Measurements from ENCODE around the gene GRID1. TPM values are rescaled to one million over a fixed set of nuclear protein-coding genes. Genes with fewer than 3 reads are reported as not detected.
A peak's percentile ranks its signal among the peaks of the same experiment; 100 is the strongest.

GRID1 gene
- total RNA-seq, 1 experiment from 2014 or later = 5.6 TPM

DNA sequence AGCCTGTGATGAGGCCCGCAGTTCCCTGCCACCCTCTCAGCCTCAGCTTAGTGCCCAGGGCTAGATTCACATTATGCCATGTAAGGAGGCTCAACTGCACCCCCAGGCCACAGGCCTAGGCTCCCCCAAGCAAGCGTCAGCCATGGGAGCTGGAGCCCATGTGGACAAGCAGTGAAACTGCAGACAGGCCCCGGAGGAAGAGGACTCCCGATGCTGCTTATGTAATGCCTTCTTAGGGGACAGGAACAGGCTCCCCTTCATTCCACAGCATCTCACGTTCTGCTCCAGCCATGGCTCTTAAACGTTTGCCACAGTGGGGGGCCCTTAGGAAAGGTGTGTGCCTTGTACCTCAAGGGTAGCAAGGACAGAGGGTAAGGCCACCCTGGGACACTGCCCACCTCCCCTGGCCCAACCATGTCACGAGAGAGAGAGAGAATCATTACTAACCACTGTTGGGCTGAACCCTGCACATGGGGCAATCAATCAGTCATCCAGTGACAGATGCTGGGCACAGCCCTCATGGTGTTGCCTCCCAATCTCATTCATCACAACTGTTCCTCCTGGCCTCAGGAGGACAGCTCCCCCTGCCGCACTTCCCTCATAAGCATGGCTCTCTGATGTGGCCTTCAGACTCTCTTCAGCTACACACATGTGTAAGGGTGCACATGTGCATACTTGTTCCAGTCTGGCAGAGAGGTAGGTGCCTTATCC lies 263.0 kb downstream of the GRID1 start:
- RAD21 ChIA-PET (ENCODE audit: low non-redundant PET in 1 of 2, low total read pairs in 2 of 2, uncharacterized antibody in 2 of 2, unreplicated experiment in 2 of 2) = no interaction called here
- H3K27me3 ChIP-seq (ENCODE audit: insufficient read depth, low read length) = no peaks in the 10 kb centered on the region
- POLR2A ChIA-PET = no interaction called here
- ATAC-seq = peak; percentile 45
- no peaks in the 10 kb centered on the region for H3K4me1 ChIP-seq (ENCODE audit: control insufficient read depth in 1 of 2, insufficient read depth in 2 of 2, low read length in 2 of 2)
- H3K9me3 ChIP-seq (ENCODE audit: control insufficient read depth in 1 of 2, insufficient read depth in 1 of 2, low read depth in 1 of 2, low read length in 2 of 2) = no peaks in the 10 kb centered on the region
- H3K9ac ChIP-seq (ENCODE audit: low read length) = no peak overlapping the region
- H3K27ac ChIP-seq (ENCODE audit: low read depth, low read length) = no peak overlapping the region
- H3K4me2 ChIP-seq (ENCODE audit: low read length) = no peak overlapping the region
- no peak overlapping the region for H2AFZ ChIP-seq (ENCODE audit: low read depth, low read length, poor library complexity, severe bottlenecking)
- H4K20me1 ChIP-seq (ENCODE audit: insufficient read depth) = no peaks in the 10 kb centered on the region
- no peak overlapping the region for H3K4me3 ChIP-seq (replicated peaks in 1 of 2; ENCODE audit: low read depth in 1 of 2, low read length in 2 of 2)
- intact Hi-C loops (cut with micrococcal nuclease) = no loop called here
- BruUV-seq (replicated peaks) = no TSS peak
- DNase-seq (ENCODE audit: low read depth, low spot score) = no peak
- H3K36me3 ChIP-seq (ENCODE audit: control insufficient read depth in 1 of 2, insufficient read depth in 2 of 2, low read length in 2 of 2) = no peaks in the 10 kb centered on the region
- no peaks in the 10 kb centered on the region for H3K79me2 ChIP-seq (ENCODE audit: insufficient read depth, low read length)
- CTCF ChIA-PET = no interaction called here
- H3K9me2 ChIP-seq (ENCODE audit: insufficient read depth) = no peaks in the 10 kb centered on the region
- TF ChIP-seq RAD21 (IDR thresholded peaks at IDR 0.05; ENCODE audit: low read depth) (0 out of 2 replicates have a peak, but pooled peaks have one; percentile 5), ZNF274 (IDR thresholded peaks at IDR 0.05; ENCODE audit: low read depth, low read length) (no peak)
- TF ChIP-seq, protein P1, sequence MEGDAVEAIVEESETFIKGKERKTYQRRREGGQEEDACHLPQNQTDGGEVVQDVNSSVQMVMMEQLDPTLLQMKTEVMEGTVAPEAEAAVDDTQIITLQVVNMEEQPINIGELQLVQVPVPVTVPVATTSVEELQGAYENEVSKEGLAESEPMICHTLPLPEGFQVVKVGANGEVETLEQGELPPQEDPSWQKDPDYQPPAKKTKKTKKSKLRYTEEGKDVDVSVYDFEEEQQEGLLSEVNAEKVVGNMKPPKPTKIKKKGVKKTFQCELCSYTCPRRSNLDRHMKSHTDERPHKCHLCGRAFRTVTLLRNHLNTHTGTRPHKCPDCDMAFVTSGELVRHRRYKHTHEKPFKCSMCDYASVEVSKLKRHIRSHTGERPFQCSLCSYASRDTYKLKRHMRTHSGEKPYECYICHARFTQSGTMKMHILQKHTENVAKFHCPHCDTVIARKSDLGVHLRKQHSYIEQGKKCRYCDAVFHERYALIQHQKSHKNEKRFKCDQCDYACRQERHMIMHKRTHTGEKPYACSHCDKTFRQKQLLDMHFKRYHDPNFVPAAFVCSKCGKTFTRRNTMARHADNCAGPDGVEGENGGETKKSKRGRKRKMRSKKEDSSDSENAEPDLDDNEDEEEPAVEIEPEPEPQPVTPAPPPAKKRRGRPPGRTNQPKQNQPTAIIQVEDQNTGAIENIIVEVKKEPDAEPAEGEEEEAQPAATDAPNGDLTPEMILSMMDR (IDR thresholded peaks at IDR 0.05 in 2 of 3, conservative IDR thresholded peaks at IDR 0.05 in 1 of 3; ENCODE audit: borderline replicate concordance in 1 of 3, insufficient read depth in 1 of 3, low read depth in 2 of 3, low read length in 2 of 3) = peak in 2 of 3 experiments; percentile 18 to 29; a peak in 3 of 6 replicates

DNA sequence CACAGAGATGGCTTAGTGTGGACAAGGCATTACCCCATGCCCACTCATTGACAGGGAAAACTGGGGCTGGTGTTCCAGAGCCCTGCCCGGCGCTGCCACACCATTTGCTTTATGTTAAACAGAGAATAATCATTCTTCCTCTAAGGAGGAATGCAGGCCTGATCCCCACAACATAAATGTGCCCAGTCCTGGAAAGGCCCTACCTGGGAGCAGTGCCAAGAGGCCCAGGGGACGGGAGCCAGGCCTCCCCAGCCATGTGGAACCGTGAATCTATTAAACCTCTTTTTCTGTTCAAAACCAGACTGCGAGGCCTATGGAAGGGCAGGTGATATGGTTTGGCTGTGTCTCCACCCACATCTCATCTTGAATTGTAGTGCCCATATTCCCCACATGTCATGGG lies 264.1 kb downstream of the GRID1 start:
- Histone ChIP-seq H3K9me2 (ENCODE audit: insufficient read depth) (no peaks in the 10 kb centered on the region), H3K9ac (ENCODE audit: low read length) (no peak overlapping the region), H3K27ac (ENCODE audit: low read depth, low read length) (no peak overlapping the region), H3K79me2 (ENCODE audit: insufficient read depth, low read length) (no peaks in the 10 kb centered on the region), H3K27me3 (ENCODE audit: insufficient read depth, low read length) (no peaks in the 10 kb centered on the region), H2AFZ (ENCODE audit: low read depth, low read length, poor library complexity, severe bottlenecking) (no peak overlapping the region), H4K20me1 (ENCODE audit: insufficient read depth) (no peaks in the 10 kb centered on the region), H3K9me3 (ENCODE audit: control insufficient read depth in 1 of 2, insufficient read depth in 1 of 2, low read depth in 1 of 2, low read length in 2 of 2) (no peaks in the 10 kb centered on the region), H3K4me3 (replicated peaks in 1 of 2; ENCODE audit: low read depth in 1 of 2, low read length in 2 of 2) (no peak overlapping the region), H3K4me2 (ENCODE audit: low read length) (no peak overlapping the region), H3K4me1 (ENCODE audit: control insufficient read depth in 1 of 2, insufficient read depth in 2 of 2, low read length in 2 of 2) (no peaks in the 10 kb centered on the region), H3K36me3 (ENCODE audit: control insufficient read depth in 1 of 2, insufficient read depth in 2 of 2, low read length in 2 of 2) (no peaks in the 10 kb centered on the region)
- no peak for DNase-seq (ENCODE audit: low read depth, low spot score)
- ATAC-seq = no peak
- CTCF ChIA-PET = no interaction called here
- RAD21 ChIA-PET (ENCODE audit: low non-redundant PET in 1 of 2, low total read pairs in 2 of 2, uncharacterized antibody in 2 of 2, unreplicated experiment in 2 of 2) = no interaction called here
- no TSS peak for BruUV-seq (replicated peaks)
- POLR2A ChIA-PET = no interaction called here
- intact Hi-C loops (cut with micrococcal nuclease) = no loop called here
- no peak for TF ChIP-seq RAD21 (IDR thresholded peaks at IDR 0.05; ENCODE audit: low read depth)
- TF ChIP-seq POLR2AphosphoS5 (IDR thresholded peaks at IDR 0.05; ENCODE audit: low read depth, low read length) = no peak
- TF ChIP-seq CEBPB (IDR thresholded peaks at IDR 0.05; ENCODE audit: low read depth) = no peak
- TF ChIP-seq EZH2 (IDR thresholded peaks at IDR 0.05) = no peak
- no peak for TF ChIP-seq EGR1 (IDR thresholded peaks at IDR 0.05; ENCODE audit: low read depth)
- TF ChIP-seq SIN3A (IDR thresholded peaks at IDR 0.05; ENCODE audit: low read depth) = no peak
- no peak for TF ChIP-seq SRF (IDR thresholded peaks at IDR 0.05; ENCODE audit: low read depth)
- no peak for TF ChIP-seq ZFX (IDR thresholded peaks at IDR 0.05)
- no peak for TF ChIP-seq FOSL1 (IDR thresholded peaks at IDR 0.05; ENCODE audit: low read depth)
- TF ChIP-seq JUND (IDR thresholded peaks at IDR 0.05) = no peak
- no peak for TF ChIP-seq ELF1 (IDR thresholded peaks at IDR 0.05; ENCODE audit: borderline replicate concordance, low read depth)
- no peak for TF ChIP-seq TCF7L2 (IDR thresholded peaks at IDR 0.05; ENCODE audit: borderline replicate concordance, extremely low read depth, insufficient read depth, insufficient read length)
- no peak for TF ChIP-seq ZNF274 (IDR thresholded peaks at IDR 0.05; ENCODE audit: low read depth, low read length)
- no peak for TF ChIP-seq CBX3 (IDR thresholded peaks at IDR 0.05; ENCODE audit: low read depth)
- TF ChIP-seq, protein P2, sequence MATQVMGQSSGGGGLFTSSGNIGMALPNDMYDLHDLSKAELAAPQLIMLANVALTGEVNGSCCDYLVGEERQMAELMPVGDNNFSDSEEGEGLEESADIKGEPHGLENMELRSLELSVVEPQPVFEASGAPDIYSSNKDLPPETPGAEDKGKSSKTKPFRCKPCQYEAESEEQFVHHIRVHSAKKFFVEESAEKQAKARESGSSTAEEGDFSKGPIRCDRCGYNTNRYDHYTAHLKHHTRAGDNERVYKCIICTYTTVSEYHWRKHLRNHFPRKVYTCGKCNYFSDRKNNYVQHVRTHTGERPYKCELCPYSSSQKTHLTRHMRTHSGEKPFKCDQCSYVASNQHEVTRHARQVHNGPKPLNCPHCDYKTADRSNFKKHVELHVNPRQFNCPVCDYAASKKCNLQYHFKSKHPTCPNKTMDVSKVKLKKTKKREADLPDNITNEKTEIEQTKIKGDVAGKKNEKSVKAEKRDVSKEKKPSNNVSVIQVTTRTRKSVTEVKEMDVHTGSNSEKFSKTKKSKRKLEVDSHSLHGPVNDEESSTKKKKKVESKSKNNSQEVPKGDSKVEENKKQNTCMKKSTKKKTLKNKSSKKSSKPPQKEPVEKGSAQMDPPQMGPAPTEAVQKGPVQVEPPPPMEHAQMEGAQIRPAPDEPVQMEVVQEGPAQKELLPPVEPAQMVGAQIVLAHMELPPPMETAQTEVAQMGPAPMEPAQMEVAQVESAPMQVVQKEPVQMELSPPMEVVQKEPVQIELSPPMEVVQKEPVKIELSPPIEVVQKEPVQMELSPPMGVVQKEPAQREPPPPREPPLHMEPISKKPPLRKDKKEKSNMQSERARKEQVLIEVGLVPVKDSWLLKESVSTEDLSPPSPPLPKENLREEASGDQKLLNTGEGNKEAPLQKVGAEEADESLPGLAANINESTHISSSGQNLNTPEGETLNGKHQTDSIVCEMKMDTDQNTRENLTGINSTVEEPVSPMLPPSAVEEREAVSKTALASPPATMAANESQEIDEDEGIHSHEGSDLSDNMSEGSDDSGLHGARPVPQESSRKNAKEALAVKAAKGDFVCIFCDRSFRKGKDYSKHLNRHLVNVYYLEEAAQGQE (IDR thresholded peaks at IDR 0.05; ENCODE audit: low read depth) = no peak

Data from HCT116 (cell line).